ENCODE results near the gene TMCC3.
"Not testable (repeated sequence)": the region's sequence is repeated elsewhere in the genome, so short reads cannot be mapped to it uniquely, and the experiment has no call there.

TMCC3 gene

DNA sequence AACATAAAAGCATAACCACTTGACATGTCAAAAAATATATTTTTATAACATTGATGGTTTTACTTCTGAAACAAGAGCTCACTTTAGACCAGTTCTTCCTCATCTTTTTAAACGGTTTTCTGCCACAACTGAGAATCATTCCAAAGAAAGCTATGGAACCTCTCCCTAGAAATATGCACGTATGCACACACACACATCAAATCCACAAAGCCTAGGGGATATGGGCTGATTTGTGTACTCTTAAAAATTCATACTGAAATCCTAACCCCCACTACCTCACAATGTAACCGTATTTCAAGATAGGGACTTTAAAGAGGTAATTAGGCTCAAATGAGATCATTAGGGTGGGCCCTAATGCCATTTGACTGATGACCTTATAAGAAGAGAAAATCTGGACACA is 19.3 kb downstream of the TMCC3 start:
- DNase-seq, result no peak

DNA sequence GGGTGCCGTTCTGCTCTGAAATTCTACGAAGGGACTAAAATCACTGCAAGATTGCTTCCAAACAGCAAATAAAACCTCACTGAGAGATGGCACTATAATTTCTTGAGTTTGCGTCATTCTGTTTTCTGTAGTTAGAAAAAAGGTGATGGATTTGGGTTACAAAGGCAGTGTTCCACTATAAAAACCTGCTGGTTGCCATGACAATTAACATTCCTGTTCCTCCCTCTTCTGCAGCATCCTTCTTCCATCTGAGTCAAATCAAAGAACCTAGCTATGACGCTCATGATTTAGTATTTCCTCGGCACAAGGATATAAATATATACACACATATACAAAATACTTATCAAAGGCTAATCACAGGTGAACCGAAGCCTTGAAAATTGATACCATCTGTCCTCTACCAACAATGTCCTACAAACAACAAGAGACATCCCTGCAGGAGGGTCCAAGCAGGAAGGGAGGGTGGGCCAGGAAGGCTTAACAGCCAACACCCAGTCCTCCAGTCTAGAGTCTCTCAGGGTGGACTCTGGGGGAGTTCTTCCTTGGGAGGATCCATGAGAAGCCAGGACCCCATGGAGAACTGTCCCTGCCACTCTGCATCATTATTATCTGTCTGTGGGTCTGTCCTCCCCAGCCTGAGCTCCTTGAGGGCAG is 21.4 kb downstream of the TMCC3 start:
- no peak for DNase-seq

DNA sequence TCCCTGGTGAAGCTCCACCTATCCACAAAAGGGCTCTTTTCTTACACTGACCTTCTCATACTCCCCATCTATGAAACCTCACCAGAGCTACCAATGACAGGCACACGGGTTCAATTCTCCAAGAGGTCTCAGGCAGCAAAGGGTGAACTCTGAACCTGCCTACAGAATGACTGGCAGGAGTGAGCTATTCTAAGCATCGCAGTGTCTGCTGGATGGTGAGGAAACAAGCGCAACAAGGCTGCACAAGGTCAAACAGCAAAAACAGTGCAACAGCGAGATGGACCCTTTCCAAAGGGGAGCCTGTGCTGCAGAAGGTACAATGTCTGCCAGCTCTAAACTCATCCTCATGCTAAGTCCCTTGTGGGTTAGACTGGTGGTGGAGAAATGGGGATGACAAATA is 22.0 kb downstream of the TMCC3 start:
- DNase-seq, result no peak

- DNase-seq, result no peak
These were observed 24.8 kb downstream of the TMCC3 start for GRCh38 chr12:94625531-94625930.

DNA sequence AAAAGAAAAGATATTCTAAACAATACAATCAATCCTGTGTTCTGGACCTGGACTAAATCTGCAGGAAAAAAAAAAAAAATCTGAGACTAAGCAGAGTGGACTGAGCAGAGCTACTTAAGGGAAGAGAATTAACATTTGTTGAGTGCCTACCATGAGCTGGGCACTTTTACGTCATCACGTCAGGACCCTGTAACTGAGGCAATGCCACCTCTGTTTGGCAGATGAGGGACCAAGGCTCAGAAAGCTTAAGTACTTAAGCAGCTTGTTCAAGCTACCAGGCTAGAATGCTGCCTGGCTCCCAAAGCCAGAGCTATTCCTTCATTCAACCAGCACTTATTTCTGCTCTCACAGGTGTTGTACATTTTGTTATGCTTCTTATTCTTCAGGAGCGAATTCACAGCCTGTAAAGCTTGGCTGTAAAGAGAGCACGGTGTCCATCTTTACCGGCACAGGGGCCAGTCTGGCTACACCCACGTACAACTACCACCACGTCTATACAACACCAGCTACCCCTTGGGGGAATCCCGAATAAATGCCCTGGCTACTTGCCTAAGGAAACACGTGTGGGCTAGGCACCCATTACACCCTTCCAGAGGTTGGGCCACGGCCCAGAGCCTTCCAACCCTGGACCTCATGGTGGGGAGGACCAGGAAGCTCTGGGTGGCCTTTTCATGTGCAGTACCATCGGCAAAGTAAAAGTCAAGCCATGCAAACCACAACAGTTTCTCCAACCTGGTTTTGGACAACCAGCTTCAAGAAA is 27.0 kb downstream of the TMCC3 start:
- DNase-seq, result no peak

DNA sequence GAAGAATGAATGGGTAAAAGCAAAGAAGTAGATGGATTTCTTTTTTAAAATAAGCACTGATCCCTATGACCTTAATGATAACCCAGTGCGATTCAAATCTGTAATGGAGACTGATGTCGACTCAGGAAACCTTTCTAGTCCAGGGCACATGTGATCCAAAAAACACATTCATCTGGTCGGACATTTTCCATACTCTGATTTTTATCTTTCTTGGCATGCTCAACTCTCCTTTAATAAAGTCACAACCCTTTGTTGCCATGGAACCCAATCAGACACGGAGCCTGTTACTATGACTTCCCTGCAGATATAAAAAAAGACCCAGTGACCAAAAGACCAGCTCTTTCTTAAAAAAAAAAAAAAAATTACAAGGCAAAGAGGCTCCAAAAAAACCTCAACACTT is 27.9 kb downstream of the TMCC3 start:
- DNase-seq, result no peak

- DNase-seq, result peak; percentile 60
These were observed 28.5 kb downstream of the TMCC3 start for GRCh38 chr12:94621662-94622359.

DNA sequence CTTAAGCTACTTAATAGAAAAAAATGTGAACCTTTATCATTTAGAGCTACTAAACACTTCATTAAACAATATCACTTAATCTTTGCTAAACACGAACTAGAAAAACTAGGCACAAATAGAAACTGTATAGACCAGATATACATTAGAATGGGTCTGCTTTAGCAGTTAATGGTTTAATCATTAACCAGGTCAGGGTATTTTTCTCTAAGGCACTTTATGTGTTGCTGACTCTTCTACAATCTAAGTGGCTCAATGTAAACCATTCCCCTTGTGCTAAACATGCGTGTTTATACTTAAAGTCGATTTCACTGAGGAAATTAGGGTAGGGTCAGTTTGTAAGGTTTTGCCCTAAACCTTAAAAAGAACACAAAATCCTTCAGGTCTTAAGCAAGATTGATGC is 29.7 kb downstream of the TMCC3 start:
- DNase-seq, result no peak

DNA sequence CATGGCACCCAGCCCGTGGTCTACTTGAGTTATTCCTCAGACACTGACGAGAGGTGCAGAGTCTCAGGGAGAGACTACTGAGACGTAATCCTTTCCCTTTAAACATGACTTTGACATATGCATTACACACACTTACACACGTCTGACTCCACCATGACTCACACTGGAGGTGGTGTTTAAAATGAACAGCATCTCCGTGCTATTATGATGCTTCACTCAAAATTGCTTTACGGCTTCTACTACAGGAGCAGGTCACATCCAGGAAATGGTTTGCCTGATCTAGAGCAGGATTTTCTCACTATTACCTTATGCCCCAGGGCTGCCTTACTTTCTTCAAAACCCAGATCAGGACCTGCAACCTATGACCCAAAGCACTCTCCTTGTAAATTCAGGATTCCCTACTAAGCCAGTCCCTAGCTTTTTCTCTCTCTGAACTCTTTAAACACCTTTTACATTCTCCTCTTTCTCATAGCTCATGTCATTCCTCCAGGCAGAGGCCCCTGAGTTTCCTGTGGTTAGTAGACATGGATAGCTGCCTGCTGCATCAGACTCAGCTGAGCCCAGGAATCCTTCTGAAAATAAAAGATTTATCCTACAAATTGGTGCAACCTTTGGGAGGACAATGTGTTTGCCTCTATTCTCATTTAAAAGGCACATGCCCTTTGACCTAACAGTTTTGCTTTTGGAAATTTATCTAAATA is 31.2 kb downstream of the TMCC3 start:
- DNase-seq, result peak; percentile 21

DNA sequence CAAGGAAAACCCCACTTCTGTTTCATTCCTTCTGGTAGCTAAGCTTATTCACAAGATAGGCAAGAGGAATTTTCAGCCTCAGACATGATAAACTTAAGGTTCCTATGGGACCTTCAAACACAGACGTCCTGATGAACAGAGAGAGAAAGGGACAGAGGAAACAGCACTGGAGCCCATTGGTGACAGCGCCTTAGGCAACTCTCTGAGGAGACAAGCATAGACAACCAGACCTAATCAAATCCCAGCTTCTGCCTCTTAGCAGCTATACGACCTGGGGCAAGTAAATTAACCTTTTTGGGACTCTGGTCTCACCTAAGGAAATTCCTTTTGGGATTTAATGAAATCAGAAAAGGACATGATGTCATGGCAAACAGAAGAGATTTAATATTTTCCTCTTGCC is 33.3 kb downstream of the TMCC3 start:
- no peak for DNase-seq

DNA sequence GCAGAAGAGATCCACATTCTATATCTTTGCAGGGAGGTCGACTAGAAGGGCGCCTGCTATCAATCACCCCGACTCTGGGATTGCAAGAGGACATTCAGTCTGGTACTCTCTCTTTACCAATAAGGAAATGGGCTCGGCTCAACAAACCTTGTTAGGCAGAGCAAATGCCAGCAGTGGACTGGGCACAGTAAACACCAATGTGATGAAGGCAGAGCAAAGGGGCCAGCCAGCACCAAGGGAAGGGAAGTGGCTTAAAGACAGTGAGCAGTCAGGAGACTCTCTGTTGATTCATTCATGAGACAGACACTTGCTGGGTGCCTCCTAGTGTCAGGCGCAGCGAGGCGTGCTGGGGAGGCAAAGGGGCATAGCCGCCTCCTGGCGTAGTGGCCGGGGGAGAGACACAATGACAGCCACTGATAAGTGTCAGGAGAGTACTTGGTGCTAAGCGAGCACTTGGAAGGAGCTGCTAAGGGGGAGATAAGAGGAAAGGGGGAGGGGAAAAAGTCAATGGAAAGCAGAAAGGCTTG is 34.1 kb downstream of the TMCC3 start:
- DNase-seq, result no peak

GRCh38 chr12:94615260-94616181 is 34.8 kb downstream of the TMCC3 start:
- no peak for DNase-seq

DNA sequence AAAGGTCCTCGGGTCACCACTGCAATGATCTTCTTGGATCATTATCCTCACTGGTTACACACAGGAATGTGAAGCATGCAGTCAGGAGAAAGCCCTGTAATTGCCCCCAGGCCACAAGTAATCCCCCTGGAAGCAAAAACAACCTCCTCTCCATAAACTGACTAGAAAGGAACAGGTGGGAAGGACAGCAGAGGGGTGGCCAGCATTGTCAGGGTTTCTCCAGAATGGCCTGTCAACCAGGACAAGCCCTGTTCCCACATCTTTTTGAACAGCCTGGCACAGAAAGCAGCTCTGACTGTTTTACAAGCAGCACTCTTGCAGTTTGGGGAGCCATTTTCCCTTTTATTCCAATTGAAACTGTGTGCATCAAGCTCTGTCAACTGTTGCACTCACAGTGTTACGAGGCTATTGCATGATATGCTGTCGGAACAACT is 36.1 kb downstream of the TMCC3 start:
- DNase-seq, result no peak

GRCh38 chr12:94609917-94610443 is 40.4 kb downstream of the TMCC3 start:
- no peak for DNase-seq

DNA sequence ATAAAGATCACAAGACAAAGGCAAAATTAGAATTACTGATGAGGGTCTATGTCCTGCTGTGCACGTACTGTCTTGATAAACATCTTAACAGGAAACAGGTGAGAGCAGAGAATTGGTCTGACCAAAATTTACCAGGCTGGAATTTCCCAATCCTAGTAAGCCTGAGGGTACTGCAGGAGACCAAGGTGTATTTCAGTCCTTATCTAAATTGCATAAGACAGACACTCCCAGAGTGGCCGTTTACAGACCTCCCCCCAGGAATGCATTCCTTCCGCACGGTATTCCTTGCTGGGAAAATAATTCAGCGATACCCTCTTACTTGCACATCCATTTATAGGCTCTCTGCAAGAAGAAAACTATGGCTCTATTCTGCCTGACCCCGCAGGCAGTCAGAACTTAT is 43.5 kb downstream of the TMCC3 start:
- DNase-seq, result not testable (repeated sequence)

DNA sequence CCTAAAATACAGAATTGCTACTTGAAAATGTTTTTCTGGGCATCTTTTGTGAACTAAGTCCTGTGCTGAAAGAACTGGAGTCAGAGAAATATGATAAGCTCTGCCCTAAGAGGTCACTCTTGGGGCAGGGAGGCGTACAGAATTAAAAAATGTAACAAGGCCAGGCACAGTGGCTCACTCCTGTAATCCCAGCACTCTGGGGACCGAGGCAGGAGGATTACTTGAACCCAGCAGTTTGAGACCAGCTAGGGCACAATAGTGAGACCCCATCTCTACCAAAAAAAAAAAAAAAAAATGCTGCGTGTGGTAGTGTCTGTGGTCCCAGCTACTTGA is 46.0 kb downstream of the TMCC3 start:
- DNase-seq, result no peak

DNA sequence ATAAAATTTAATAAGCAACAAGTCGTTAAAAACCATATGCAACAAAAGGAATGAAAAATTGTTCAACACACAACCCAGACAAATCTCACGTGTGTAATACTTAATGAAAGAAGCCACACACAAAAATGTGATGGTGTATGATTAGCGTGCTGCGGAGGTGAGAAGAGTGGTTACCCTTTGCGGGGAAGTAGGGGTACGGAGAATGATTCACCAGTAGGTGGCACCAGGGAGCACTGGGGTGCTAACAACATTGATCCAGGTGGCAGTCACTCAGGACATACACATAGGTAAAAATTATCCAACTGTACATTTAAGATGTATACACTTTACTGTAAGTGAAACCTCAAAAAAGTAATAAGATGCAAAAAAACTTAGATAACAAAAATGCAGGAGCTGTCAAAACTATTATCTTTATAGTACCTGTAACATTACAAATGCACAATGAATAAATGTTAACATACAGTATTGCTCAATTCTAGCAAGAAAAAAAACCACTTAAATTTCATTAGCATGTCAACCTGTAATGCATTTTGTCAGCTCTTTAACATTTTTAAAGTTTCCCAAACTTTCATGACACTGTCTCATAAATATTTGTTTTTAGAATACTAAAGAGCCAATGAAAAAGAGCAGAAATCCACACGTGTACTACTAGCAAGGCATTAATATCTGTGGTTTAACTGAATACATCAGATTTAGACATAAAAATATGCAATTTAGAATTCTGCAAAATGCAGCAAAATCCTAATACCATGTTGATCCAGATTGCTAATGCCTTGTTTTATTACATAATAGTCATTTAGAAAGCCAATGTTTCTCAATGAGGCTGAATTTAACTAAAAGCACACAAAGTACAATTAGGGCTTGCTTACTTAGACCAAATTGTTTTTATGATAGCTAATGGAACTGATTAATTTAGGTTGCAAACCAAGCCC is 46.7 kb downstream of the TMCC3 start:
- DNase-seq, result peak; percentile 52

- DNase-seq, result no peak
These were observed 48.3 kb downstream of the TMCC3 start for GRCh38 chr12:94602024-94602423.

- DNase-seq, result not testable (repeated sequence)
These were observed 49.0 kb downstream of the TMCC3 start for GRCh38 chr12:94601307-94601706.

DNA sequence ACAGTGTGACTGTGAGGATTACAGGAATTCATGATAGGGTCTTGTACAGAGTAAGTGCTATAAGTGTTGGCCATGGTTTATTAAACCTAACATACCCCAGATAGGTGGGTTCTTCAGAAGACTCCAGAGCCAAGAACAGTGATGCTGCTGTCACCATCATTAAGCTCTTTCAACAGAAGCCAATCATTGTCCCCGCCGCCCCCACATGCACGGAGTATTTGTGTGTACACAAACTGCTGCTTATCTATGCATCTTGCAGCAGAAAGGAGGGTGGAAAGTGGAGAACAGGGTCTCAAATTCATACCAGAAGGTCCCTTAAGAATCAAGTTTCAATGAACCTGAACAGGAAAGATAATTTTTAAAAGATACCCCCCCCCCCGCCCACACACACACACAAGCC is 51.2 kb downstream of the TMCC3 start:
- DNase-seq, result no peak

GRCh38 chr12:94597268-94597667 is 53.1 kb downstream of the TMCC3 start:
- no peak for DNase-seq
